Measurements from ENCODE around the gene PLLP. TPM values are rescaled to one million over a fixed set of nuclear protein-coding genes. Genes with fewer than 3 reads are reported as not detected.

Gene PLLP
- total and polyA plus RNA-seq, 2 experiments from 2014 or later: 1.3 to 6.1 TPM

- no peaks in the 10 kb centered on the region for H3K9me2 ChIP-seq (ENCODE audit: insufficient read depth)
- no peaks in the 10 kb centered on the region; the same call in 1 of the 2 replicates for H4K20me1 ChIP-seq (replicated peaks; ENCODE audit: insufficient read depth)
- Mint-ChIP-seq H3K27ac (no peak overlapping the region), H3K27me3 (ENCODE audit: insufficient read depth, low read depth, poor library complexity) (peaks cover 1% of the 10 kb centered on the region), H3K4me1 (no peaks in the 10 kb centered on the region), H3K9me3 (no peaks in the 10 kb centered on the region), H3K4me3 (no peak overlapping the region), H3K36me3 (ENCODE audit: low read depth) (peaks cover 51% of the 10 kb centered on the region)
- no peaks in the 10 kb centered on the region for H3F3A ChIP-seq (replicated peaks; ENCODE audit: low read depth)
- no peak for ATAC-seq
- no peak for TF ChIP-seq EZH2 (IDR thresholded peaks at IDR 0.05; ENCODE audit: low read depth, unreplicated experiment)
- no peak for TF ChIP-seq CREB1 (CRISPR knock-in tag; IDR thresholded peaks at IDR 0.05; ENCODE audit: low read depth)
- no peak for TF ChIP-seq ZNF114 (CRISPR knock-in tag; IDR thresholded peaks at IDR 0.05)
- no peak for TF ChIP-seq CTCF (conservative IDR thresholded peaks at IDR 0.05; ENCODE audit: low read depth in 2 of 2)
- no peak for TF ChIP-seq EZH2phosphoT487 (IDR thresholded peaks at IDR 0.05; ENCODE audit: unreplicated experiment)
- TF ChIP-seq STAT1 (IDR thresholded peaks at IDR 0.05; ENCODE audit: unreplicated experiment): no peak
- DNase-seq (ENCODE audit: low spot score): no peak
- no peaks in the 10 kb centered on the region for H3K79me2 ChIP-seq (replicated peaks; ENCODE audit: insufficient read depth)
- no peak overlapping the region for H2AFZ ChIP-seq
- no peak overlapping the region for H3K27ac ChIP-seq (ENCODE audit: low read depth)
- H3K27me3 ChIP-seq (ENCODE audit: insufficient read depth): no peaks in the 10 kb centered on the region
- H3K36me3 ChIP-seq (ENCODE audit: insufficient read depth): peaks cover 21% of the 10 kb centered on the region
- H3K4me2 ChIP-seq: no peak overlapping the region
- no peak overlapping the region for H3K4me3 ChIP-seq
- H3K4me1 ChIP-seq (ENCODE audit: insufficient read depth): no peaks in the 10 kb centered on the region
These were observed 50.3 kb downstream of the PLLP start for GRCh38 chr16:57233944-57234706.

- Mint-ChIP-seq H3K27me3 (ENCODE audit: insufficient read depth, low read depth, poor library complexity) (peaks cover 1% of the 10 kb centered on the region), H3K4me3 (no peak overlapping the region), H3K4me1 (no peaks in the 10 kb centered on the region), H3K9me3 (no peaks in the 10 kb centered on the region), H3K27ac (no peak overlapping the region), H3K36me3 (ENCODE audit: low read depth) (peaks cover 55% of the 10 kb centered on the region)
- Histone ChIP-seq H4K20me1 (replicated peaks; ENCODE audit: insufficient read depth) (peaks cover 6% of the 10 kb centered on the region; the same call in 1 of the 2 replicates), H3K4me3 (no peak overlapping the region), H3K27me3 (ENCODE audit: insufficient read depth) (no peaks in the 10 kb centered on the region), H3K27ac (ENCODE audit: low read depth) (no peak overlapping the region), H3F3A (replicated peaks; ENCODE audit: low read depth) (no peaks in the 10 kb centered on the region), H3K9me2 (ENCODE audit: insufficient read depth) (no peaks in the 10 kb centered on the region), H3K4me1 (ENCODE audit: insufficient read depth) (no peaks in the 10 kb centered on the region), H3K79me2 (replicated peaks; ENCODE audit: insufficient read depth) (no peaks in the 10 kb centered on the region), H3K4me2 (no peak overlapping the region), H3K36me3 (ENCODE audit: insufficient read depth) (peaks cover 25% of the 10 kb centered on the region), H2AFZ (no peak overlapping the region)
- DNase-seq (ENCODE audit: low spot score) (no peak), ATAC-seq (no peak)
- no peak for TF ChIP-seq NANOG (IDR thresholded peaks at IDR 0.05; ENCODE audit: borderline replicate concordance)
These were observed 52.6 kb downstream of the PLLP start for GRCh38 chr16:57231821-57232350.

DNA sequence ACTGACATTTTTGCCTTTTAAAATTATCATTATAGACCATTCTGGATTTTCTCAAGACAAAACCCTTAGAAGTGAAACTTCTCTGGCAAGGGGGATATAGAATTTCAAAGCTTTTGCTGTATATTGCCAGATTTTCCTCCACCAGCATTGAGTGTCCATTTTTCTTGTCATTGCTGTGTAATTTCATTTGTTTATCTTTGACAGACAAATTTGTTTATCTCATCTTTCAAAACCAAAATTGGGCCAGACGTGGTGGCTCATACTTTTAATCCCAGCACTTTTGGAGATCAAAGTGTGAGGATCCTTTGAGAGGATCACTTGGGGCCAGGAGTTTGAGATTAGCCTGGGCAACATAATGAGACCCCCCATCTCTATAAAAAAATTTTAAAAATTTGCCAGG, 55.4 kb downstream of the PLLP start:
- no peaks in the 10 kb centered on the region for H3K27me3 Mint-ChIP-seq (ENCODE audit: insufficient read depth, low read depth, poor library complexity)
- ATAC-seq (no peak), DNase-seq (ENCODE audit: low spot score) (no peak)
- Histone ChIP-seq H3F3A (replicated peaks; ENCODE audit: low read depth) (no peaks in the 10 kb centered on the region), H3K36me3 (ENCODE audit: insufficient read depth) (peaks cover 22% of the 10 kb centered on the region), H4K20me1 (replicated peaks; ENCODE audit: insufficient read depth) (peaks cover 6% of the 10 kb centered on the region; the same call in 1 of the 2 replicates), H3K4me3 (no peak overlapping the region), H2AFZ (no peak overlapping the region), H3K4me1 (ENCODE audit: insufficient read depth) (no peaks in the 10 kb centered on the region), H3K27ac (ENCODE audit: low read depth) (no peak overlapping the region), H3K79me2 (replicated peaks; ENCODE audit: insufficient read depth) (no peaks in the 10 kb centered on the region), H3K9me2 (ENCODE audit: insufficient read depth) (no peaks in the 10 kb centered on the region), H3K4me2 (no peak overlapping the region), H3K27me3 (ENCODE audit: insufficient read depth) (no peaks in the 10 kb centered on the region)
- H3K4me3 Mint-ChIP-seq: no peak overlapping the region
- no peak overlapping the region for H3K27ac Mint-ChIP-seq
- H3K9me3 Mint-ChIP-seq: no peaks in the 10 kb centered on the region
- peaks cover 46% of the 10 kb centered on the region for H3K36me3 Mint-ChIP-seq (ENCODE audit: low read depth)
- H3K4me1 Mint-ChIP-seq: no peaks in the 10 kb centered on the region
- TF ChIP-seq ZNF331 (CRISPR knock-in tag; IDR thresholded peaks at IDR 0.05; ENCODE audit: low read depth) (no peak), CTCF (conservative IDR thresholded peaks at IDR 0.05; ENCODE audit: low read depth in 2 of 2) (no peak), EZH2 (IDR thresholded peaks at IDR 0.05; ENCODE audit: low read depth, unreplicated experiment) (no peak), POLR2AphosphoS5 (IDR thresholded peaks at IDR 0.05; ENCODE audit: low read depth) (no peak), ZNF114 (CRISPR knock-in tag; IDR thresholded peaks at IDR 0.05) (no peak), EZH2phosphoT487 (IDR thresholded peaks at IDR 0.05; ENCODE audit: unreplicated experiment) (no peak), JUNB (IDR thresholded peaks at IDR 0.05; ENCODE audit: unreplicated experiment) (no peak)
- TF ChIP-seq, protein P1, sequence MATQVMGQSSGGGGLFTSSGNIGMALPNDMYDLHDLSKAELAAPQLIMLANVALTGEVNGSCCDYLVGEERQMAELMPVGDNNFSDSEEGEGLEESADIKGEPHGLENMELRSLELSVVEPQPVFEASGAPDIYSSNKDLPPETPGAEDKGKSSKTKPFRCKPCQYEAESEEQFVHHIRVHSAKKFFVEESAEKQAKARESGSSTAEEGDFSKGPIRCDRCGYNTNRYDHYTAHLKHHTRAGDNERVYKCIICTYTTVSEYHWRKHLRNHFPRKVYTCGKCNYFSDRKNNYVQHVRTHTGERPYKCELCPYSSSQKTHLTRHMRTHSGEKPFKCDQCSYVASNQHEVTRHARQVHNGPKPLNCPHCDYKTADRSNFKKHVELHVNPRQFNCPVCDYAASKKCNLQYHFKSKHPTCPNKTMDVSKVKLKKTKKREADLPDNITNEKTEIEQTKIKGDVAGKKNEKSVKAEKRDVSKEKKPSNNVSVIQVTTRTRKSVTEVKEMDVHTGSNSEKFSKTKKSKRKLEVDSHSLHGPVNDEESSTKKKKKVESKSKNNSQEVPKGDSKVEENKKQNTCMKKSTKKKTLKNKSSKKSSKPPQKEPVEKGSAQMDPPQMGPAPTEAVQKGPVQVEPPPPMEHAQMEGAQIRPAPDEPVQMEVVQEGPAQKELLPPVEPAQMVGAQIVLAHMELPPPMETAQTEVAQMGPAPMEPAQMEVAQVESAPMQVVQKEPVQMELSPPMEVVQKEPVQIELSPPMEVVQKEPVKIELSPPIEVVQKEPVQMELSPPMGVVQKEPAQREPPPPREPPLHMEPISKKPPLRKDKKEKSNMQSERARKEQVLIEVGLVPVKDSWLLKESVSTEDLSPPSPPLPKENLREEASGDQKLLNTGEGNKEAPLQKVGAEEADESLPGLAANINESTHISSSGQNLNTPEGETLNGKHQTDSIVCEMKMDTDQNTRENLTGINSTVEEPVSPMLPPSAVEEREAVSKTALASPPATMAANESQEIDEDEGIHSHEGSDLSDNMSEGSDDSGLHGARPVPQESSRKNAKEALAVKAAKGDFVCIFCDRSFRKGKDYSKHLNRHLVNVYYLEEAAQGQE (IDR thresholded peaks at IDR 0.05; ENCODE audit: unreplicated experiment): no peak

Data from GM23338 (cell line).